ENCODE results near the gene CAMTA2. TPM values are rescaled to one million over a fixed set of nuclear protein-coding genes. Genes with fewer than 3 reads are reported as not detected.

The CAMTA2 gene
- total RNA-seq, 4 donors from 2014 or later, result 11.4 to 27.7 (median 21.4) TPM

DNA sequence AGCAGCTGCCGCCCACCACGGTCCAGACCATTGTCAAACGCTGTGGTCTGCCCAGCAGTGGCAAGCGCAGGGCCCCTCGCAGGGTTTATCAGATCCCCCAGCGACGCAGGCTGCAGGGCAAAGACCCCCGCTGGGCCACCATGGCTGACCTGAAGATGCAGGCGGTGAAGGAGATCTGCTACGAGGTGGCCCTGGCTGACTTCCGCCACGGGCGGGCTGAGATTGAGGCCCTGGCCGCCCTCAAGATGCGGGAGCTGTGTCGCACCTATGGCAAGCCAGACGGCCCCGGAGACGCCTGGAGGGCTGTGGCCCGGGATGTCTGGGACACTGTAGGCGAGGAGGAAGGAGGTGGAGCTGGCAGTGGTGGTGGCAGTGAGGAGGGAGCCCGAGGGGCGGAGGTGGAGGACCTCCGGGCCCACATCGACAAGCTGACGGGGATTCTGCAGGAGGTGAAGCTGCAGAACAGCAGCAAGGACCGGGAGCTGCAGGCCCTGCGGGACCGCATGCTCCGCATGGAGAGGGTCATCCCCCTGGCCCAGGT is 34.8 kb upstream of the CAMTA2 start:
- ATAC-seq (ENCODE audit: low FRiP score) (no peak), DNase-seq (ENCODE audit: low spot score) (no peak)
- TF ChIP-seq, protein P1, sequence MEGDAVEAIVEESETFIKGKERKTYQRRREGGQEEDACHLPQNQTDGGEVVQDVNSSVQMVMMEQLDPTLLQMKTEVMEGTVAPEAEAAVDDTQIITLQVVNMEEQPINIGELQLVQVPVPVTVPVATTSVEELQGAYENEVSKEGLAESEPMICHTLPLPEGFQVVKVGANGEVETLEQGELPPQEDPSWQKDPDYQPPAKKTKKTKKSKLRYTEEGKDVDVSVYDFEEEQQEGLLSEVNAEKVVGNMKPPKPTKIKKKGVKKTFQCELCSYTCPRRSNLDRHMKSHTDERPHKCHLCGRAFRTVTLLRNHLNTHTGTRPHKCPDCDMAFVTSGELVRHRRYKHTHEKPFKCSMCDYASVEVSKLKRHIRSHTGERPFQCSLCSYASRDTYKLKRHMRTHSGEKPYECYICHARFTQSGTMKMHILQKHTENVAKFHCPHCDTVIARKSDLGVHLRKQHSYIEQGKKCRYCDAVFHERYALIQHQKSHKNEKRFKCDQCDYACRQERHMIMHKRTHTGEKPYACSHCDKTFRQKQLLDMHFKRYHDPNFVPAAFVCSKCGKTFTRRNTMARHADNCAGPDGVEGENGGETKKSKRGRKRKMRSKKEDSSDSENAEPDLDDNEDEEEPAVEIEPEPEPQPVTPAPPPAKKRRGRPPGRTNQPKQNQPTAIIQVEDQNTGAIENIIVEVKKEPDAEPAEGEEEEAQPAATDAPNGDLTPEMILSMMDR (IDR thresholded peaks at IDR 0.05), result no peak

DNA sequence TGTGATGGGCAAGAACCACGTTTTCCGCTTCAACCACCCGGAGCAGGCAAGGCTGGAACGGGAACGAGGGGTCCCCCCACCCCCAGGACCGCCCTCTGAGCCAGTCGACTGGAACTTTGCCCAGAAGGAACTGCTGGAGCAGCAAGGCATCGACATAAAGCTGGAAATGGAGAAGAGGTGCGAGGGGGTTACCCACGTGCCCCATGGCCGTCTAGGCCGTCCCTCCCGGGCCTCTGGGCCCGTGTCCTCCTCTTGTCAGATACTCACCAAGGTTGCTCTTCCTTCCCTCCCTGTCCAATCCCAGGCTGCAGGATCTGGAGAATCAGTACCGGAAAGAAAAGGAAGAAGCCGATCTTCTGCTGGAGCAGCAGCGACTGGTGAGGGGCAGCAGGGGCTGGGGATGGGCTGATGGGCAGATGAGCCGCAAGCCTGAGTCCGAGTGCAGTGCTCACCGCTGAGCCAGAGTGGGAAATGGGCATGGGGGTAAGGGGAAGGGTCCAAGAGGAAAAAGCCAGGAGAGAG is 33.1 kb upstream of the CAMTA2 start:
- ATAC-seq (ENCODE audit: low FRiP score) (no peak), DNase-seq (ENCODE audit: low spot score) (no peak)
- TF ChIP-seq, protein P1 (IDR thresholded peaks at IDR 0.05), result no peak

DNA sequence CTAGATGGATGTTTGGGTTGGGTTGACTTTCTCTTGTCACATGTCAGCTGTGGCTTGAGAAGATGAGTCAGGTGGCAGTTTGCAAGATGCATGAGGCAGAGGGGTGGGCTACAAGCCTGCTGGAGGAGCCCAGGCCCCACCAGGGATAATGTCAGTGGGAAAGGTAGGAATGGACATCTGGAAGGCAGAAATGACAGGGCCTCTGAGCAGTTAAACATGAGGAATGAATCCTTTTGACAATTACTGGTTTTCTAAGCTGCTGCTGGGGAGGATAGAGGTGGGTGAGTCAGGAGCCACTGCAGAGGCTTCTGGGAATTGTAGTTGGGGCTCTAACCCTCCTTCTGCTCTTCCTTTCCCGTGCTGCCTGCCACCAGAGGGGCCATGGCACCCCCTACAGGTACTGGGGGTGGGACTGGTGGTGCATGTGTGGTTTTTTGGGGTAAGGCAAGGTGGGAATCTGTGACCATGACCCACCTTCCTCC is 32.0 kb upstream of the CAMTA2 start:
- TF ChIP-seq, protein P1 (IDR thresholded peaks at IDR 0.05), result no peak
- DNase-seq (ENCODE audit: low spot score) (no peak), ATAC-seq (ENCODE audit: low FRiP score) (no peak)

- ATAC-seq (ENCODE audit: low FRiP score), result no peak
- DNase-seq (ENCODE audit: low spot score), result no peak
- TF ChIP-seq, protein P1 (IDR thresholded peaks at IDR 0.05), result no peak
These were observed 26.9 kb upstream of the CAMTA2 start for GRCh38 chr17:5014357-5014756.

DNA sequence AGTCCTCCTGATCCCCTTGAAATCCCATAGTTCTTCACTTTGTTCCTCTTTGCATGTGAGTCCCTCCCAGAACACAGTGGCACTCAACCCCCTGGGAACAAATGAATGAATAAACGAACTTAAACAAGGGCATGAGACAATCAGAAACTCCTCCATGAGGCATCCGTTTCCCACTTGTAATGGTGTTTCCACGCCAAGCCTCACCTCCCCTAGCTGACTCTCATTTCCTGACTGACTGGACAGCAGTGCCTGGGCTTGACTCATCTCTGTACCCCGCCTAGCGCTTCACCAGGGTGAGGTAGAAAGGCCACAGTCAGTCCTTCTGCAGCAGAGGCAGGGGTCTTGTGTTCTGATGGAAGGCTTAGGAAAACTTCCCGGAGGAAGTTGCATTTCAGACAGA is 24.5 kb upstream of the CAMTA2 start:
- ATAC-seq (ENCODE audit: low FRiP score), result no peak
- no peak for DNase-seq (ENCODE audit: low spot score)
- TF ChIP-seq, protein P1 (IDR thresholded peaks at IDR 0.05), result no peak

DNA sequence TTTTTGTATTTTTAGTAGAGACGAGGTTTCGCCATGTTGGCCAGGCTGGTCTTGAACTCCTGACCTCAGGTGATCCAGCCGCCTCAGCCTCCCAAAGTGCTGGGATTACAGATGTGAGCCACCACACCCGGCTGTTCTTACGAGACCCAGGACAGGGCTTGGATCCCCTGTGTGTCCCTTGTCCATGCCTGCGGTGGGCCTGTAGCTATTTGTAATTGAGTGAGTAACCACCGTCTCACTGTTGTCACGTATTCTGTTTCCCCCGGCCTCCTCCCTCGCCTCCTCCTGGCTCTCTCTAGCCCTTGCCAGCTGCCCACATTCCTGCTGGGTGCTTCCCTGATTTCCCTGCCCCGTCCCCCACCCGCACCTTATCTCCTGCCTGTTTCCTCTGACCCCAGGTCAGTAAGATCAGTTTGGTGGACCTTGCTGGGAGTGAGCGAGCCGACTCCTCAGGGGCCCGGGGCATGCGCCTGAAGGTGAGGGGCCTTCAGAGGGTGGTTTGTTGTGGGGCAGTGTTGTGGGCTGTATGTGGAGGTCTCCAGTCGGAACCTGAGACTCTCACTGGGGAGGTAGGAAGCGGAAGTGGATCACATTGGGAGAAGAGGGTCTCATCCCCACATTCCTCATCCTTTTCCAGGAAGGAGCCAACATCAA is 15.9 kb upstream of the CAMTA2 start:
- TF ChIP-seq, protein P1 (IDR thresholded peaks at IDR 0.05), result no peak
- no peak for DNase-seq (ENCODE audit: low spot score)
- no peak for ATAC-seq (ENCODE audit: low FRiP score)
